Ovary (tissue), 3 donors: Measurements from ENCODE around the gene CDRT4.

Experiments used
- CTCF ChIP-seq, 3 donors: fragments of 450-650 bp in 2 of 3; fragments of 200-600 bp in 1 of 3; IDR thresholded peaks; one replicate each; pipeline versions ENCODE4 v1.5.1 to v1.8.0; 2016 to 2022; ENCODE audit warnings: antibody characterized with exemption in 3 of 3, mild to moderate bottlenecking in 1 of 3
- POLR2A ChIP-seq: fragments of 450-650 bp; IDR thresholded peaks from one replicate; pipeline ENCODE4 v1.6.1; 2017; ENCODE audit warnings: antibody characterized with exemption, mild to moderate bottlenecking, moderate library complexity
- donor health status: DM: no; HTN: no; CAD: no.

GRCh38 chr17:15446036-15446435 lies 21.4 kb downstream of the CDRT4 start:
- TF ChIP-seq CTCF (IDR thresholded peaks at IDR 0.05) (no peak), POLR2A (no peak)
